Fibroblast of pulmonary artery (primary cell): ENCODE measurements around the gene UST.
"Not testable (repeated sequence)": the region's sequence is repeated elsewhere in the genome, so short reads cannot be mapped to it uniquely, and the experiment has no call there.

Source experiments
- DNase-seq: peaks from one replicate; pipeline ENCODE4 v3.0.0-alpha.2; 2010; ENCODE audit warnings: low read depth
- H3K4me3 ChIP-seq: replicated peaks from 2 replicates; pipeline ENCODE4 v1.5.1; 2011; ENCODE audit warnings: low read depth, mild to moderate bottlenecking, control low read depth, low read length, moderate library complexity
- TF ChIP-seq, protein P1 (sequence below): IDR thresholded peaks from 2 replicates; pipeline ENCODE4 v1.5.1; 2011; ENCODE audit warnings: mild to moderate bottlenecking, control low read depth, low read length, inconsistent platforms; ENCODE audit errors: missing control alignments

The UST gene

DNA sequence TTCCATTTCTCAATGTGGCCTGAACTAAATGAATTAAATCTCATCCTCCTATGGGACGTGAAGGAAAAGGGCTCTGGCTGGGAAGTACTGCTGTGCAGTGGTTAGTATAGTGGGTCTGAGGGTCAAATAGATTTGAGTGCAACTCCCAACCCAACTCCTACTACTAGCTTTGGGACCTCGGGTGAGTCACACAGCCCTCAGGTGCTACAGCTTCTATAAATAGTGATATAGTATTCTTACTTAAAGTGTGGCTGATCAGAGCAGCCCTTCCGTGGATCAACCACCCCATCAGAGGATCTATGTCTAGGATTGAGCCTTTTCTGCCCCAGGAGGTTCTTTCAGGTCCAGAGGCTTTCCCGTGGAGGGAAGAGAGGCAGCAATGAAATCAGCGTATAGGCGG is 904 bp upstream of the UST start:
- TF ChIP-seq, protein P1, sequence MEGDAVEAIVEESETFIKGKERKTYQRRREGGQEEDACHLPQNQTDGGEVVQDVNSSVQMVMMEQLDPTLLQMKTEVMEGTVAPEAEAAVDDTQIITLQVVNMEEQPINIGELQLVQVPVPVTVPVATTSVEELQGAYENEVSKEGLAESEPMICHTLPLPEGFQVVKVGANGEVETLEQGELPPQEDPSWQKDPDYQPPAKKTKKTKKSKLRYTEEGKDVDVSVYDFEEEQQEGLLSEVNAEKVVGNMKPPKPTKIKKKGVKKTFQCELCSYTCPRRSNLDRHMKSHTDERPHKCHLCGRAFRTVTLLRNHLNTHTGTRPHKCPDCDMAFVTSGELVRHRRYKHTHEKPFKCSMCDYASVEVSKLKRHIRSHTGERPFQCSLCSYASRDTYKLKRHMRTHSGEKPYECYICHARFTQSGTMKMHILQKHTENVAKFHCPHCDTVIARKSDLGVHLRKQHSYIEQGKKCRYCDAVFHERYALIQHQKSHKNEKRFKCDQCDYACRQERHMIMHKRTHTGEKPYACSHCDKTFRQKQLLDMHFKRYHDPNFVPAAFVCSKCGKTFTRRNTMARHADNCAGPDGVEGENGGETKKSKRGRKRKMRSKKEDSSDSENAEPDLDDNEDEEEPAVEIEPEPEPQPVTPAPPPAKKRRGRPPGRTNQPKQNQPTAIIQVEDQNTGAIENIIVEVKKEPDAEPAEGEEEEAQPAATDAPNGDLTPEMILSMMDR = no peak
- no peak for DNase-seq

DNA sequence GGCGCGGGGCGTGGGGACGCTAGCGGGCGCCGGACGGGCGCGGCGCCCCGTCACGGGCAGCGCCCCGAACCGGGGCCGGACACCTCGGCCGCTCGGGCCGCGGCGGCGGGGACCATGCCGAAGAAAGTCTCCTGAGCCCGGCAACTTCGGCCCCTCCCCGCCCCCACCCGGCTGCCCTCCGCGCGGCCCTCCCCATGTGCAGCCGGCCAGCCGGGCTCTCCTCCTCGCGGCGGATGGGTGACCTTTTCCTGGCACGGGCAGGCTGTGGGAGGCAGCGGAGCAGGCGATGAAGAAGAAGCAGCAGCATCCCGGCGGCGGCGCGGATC is 278 bp downstream of the UST start:
- H3K4me3 ChIP-seq = peak overlapping the region; percentile 78
- TF ChIP-seq, protein P1 = no peak
- peak; percentile 52 for DNase-seq

More for the DNA sequence above, 904 bp upstream of the UST start:
- peak overlapping the region; percentile 78 for H3K4me3 ChIP-seq

DNA sequence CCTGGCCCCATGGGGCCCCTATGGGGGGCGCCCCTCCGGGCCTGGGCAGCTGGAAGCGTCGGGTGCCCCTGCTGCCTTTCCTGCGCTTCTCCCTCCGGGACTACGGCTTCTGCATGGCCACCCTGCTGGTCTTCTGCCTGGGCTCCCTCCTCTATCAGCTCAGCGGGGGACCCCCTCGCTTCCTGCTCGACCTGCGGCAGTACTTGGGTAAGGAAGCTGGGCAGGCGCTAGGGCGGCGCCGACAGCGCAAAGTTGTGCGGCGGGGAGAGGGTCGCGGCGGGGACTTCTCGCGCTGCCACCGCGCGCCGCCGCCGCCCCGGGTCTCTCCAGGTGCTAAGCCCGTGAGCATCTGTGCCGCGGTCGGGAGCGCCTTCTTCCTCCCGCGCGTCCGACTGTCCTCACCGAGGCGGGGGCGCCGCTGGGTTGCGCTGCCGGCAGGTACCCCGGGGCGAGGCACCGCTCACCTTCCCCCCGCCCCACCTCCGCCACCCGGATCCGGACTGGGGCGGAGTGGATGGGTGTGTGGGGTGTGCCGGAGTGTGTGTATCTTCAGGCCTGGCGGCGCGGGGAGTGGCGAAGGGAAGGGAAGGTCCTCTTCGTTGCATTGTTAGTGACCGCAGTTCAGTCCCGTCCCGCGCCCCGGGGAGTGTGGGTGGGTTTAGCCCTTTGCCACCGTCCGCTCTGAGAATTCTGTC is 788 bp downstream of the UST start:
- TF ChIP-seq, protein P1 = no peak
- DNase-seq = peak; percentile 28
- H3K4me3 ChIP-seq = peak overlapping the region; percentile 78

DNA sequence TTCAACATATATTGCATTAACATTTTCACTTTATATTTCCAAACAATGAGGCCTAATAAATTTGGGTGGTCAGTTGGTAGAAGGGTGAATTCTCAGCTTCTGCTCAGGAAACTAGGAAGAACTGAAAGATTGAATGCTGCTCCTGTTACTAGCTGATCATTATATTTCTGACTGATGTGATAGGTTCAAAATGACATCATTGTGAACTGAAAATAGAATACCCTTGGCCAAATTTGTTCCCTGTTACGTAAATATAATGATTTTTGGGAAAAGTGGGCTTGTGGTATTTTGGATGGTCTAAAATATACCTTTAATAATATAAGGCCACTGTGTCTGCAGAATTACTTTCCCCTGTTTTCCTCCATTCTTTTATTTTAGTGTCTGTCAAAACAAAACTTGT is 2.8 kb downstream of the UST start:
- no peak for DNase-seq
- TF ChIP-seq, protein P1 = no peak
- no peak overlapping the region for H3K4me3 ChIP-seq

DNA sequence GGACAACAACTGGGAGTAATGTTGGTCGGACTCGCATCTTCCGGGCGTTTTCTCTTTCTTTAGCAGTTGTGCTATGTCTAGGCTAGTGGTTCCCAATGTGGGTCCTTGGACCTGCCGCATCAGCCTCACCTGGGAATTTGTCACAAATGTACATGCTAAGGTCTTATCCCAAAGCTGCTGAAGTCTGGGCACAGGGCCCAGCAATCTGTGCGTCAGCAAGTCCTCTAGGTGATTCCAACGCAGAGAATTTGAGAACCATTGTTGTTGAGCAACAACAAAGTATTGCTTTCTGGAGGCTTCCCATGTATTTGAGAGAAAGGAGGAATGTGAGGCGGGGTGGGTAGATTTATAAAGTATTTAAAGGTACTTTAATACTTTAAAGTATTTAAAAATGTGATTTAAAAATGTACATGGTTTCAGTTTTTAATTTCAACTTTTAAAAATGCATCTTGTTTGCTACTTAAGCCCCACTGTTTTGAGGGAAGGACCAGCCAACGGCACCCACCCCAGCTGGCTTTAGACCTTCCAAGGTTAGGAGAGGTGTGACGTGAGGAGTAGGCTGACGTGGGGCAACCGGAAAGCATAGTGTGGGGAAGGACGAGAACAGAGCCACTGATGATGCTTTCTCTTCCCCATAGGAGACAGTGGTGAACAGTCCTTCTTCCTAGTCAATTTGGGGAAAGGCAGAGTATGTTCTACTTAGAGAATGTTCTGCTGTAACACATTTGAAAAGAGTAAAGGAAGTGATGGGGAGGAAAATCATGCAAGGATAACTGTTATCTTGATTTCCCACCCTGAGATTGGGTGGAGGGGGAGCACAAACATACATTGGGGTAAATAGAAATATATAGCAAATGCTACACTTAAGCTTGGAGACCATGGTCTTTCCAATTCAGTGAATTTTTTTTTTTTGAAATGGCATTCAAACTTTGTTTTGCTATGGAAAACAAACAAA is 4.3 kb downstream of the UST start:
- DNase-seq = peak; percentile 64
- TF ChIP-seq, protein P1 = no peak
- no peak overlapping the region for H3K4me3 ChIP-seq

DNA sequence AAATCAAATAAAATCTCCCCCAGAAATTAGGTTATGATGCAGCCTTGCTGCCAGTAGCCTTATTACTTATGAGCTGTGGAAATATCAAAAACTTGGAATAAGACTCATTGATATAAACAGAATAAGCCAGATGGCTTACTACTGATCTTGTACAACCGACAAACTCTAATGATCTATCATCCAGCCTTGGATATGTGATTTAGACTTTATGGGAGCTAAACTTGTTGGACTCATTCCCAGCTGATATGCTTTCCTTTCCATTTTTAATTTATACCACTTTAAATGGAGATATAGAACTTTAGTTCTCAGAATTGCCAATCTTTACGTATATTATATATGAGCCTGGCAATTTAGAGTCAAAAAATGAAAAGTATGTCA is 5.0 kb downstream of the UST start:
- H3K4me3 ChIP-seq = no peak overlapping the region
- DNase-seq = no peak
- TF ChIP-seq, protein P1 = no peak

DNA sequence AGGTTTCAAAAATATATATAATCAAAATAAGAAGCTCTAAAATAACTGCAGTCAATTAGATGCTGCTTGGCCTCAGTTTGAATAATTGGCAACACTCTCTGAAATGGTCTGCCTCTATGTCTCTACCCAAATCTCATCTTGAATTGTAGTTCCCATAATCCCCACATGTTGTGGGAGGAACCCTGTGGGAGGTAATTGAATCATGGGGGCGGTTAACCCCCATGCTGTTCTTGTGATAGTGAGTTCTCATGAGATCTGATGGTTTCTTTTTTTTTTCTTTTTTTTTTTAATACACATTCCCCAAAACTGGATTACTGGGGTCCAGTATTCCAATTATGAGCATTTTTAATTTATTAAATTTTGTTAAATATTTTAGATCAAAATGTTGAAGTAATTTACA is 8.5 kb downstream of the UST start:
- not testable (repeated sequence) for DNase-seq, H3K4me3 ChIP-seq
